ENCODE results near the gene ACTRT2. TPM values are rescaled to one million over a fixed set of nuclear protein-coding genes. Genes with fewer than 3 reads are reported as not detected.

Gene ACTRT2
- total RNA-seq, 1 experiment from 2014 or later, result not detected

GRCh38 chr1:2974701-2975301 is 46.5 kb upstream of the ACTRT2 start:
- no peaks in the 10 kb centered on the region for H3K4me1 Mint-ChIP-seq
- no peak overlapping the region for H2BK120ac ChIP-seq (ENCODE audit: low read depth, low read length, poor library complexity, severe bottlenecking)
- no peaks in the 10 kb centered on the region for H4K20me1 ChIP-seq (ENCODE audit: control insufficient read depth, insufficient read depth, insufficient read length)
- no peaks in the 10 kb centered on the region; the same call in none of the 2 replicates for H3K27me3 Mint-ChIP-seq (ENCODE audit: low read depth)
- no peak overlapping the region for H2BK5ac ChIP-seq (ENCODE audit: insufficient read length, low read length)
- peaks cover 0 to 7% (median 0%) of the 10 kb centered on the region in 3 experiments; a peak in 1 of 7 replicates for H3K36me3 Mint-ChIP-seq (ENCODE audit: insufficient read depth in 1 of 3, low read depth in 3 of 3)
- WGBS (ENCODE audit: extremely low coverage, insufficient read length, low lambda C conversion rate), result no CpG with 5 or more reads among the region's 18 CpGs
- DNase-seq, result no peak
- no peak overlapping the region for H2AFZ ChIP-seq (ENCODE audit: low read length)
- H3K27me3 ChIP-seq (ENCODE audit: insufficient read depth, low read length), result no peaks in the 10 kb centered on the region
- H3K4me2 ChIP-seq (ENCODE audit: insufficient read depth, insufficient read length, low read length), result no peak overlapping the region
- H3K23ac ChIP-seq (ENCODE audit: insufficient read length, low read depth, low read length), result no peak overlapping the region
- no peak overlapping the region for H3K14ac ChIP-seq (ENCODE audit: insufficient read depth, low read length)
- H2BK12ac ChIP-seq (ENCODE audit: insufficient read length, low read depth, low read length), result no peak overlapping the region
- H3K4me1 ChIP-seq (ENCODE audit: insufficient read depth, low read length), result no peaks in the 10 kb centered on the region
- TF ChIP-seq CTCF (conservative IDR thresholded peaks at IDR 0.05), result no peak
- no peak overlapping the region for H4K5ac ChIP-seq (ENCODE audit: insufficient read length, low read depth, low read length)
- no peak overlapping the region for H3K4me3 Mint-ChIP-seq
- H4K8ac ChIP-seq (replicated peaks; ENCODE audit: insufficient read length, low read depth, low read length), result no peak overlapping the region
- H3T11ph ChIP-seq (ENCODE audit: low read length), result no peak overlapping the region
- H3K4ac ChIP-seq (ENCODE audit: low read depth, low read length), result no peak overlapping the region
- no peaks in the 10 kb centered on the region for H3K79me2 ChIP-seq (ENCODE audit: insufficient read depth, low read length)
- no peak overlapping the region for H2BK15ac ChIP-seq (ENCODE audit: low read depth, low read length)
- no peak overlapping the region for H2AK5ac ChIP-seq (ENCODE audit: insufficient read length, low read length)
- H3K9me3 ChIP-seq (ENCODE audit: control insufficient read depth, low read depth, low read length), result peaks cover 74% of the 10 kb centered on the region
- no peak overlapping the region; a peak in 1 of 7 replicates for H3K27ac Mint-ChIP-seq
- H3K9me3 Mint-ChIP-seq, result peaks cover 0 to 54% of the 10 kb centered on the region in 2 experiments; a peak in 3 of 5 replicates
- H3K9ac ChIP-seq (ENCODE audit: extremely low read depth, insufficient read length, low read length), result no peak overlapping the region
- H3K27ac ChIP-seq (ENCODE audit: insufficient read length, low read depth, low read length), result no peak overlapping the region
- H3K56ac ChIP-seq (ENCODE audit: insufficient read length, low read depth, low read length), result no peak overlapping the region
- no peak overlapping the region for H4K91ac ChIP-seq (ENCODE audit: insufficient read length, low read depth, low read length)
- H3K18ac ChIP-seq (ENCODE audit: insufficient read length, low read depth, low read length), result no peak overlapping the region
- H3K79me1 ChIP-seq (ENCODE audit: insufficient read depth, low read depth, low read length, poor library complexity, severe bottlenecking), result no peaks in the 10 kb centered on the region
- no peak overlapping the region for H2BK20ac ChIP-seq (ENCODE audit: low read depth, low read length, poor library complexity, severe bottlenecking)
- no peaks in the 10 kb centered on the region for H3K23me2 ChIP-seq (ENCODE audit: insufficient read length, low read depth, low read length, poor library complexity, severe bottlenecking)
